Hepatocyte (in vitro differentiated cells): Measurements from ENCODE around the gene SART1. TPM values are rescaled to one million over a fixed set of nuclear protein-coding genes. Genes with fewer than 3 reads are reported as not detected.

Source experiments
- DNase-seq: peaks from one replicate; pipeline ENCODE4 v3.0.0-alpha.2; 2016; ENCODE audit warnings: low spot score
- H2AFZ ChIP-seq: fragments of 200-600 bp; sonication (generic); 2 replicates; pipeline ENCODE4 v1.6.0; 2016; ENCODE audit warnings: antibody characterized with exemption, mild to moderate bottlenecking
- H3K27ac ChIP-seq: fragments of 200-600 bp; sonication (generic); 2 replicates; pipeline ENCODE4 v1.5.1; 2016; ENCODE audit warnings: mild to moderate bottlenecking
- H3K27me3 ChIP-seq: fragments of 200-600 bp; sonication (generic); 2 replicates; pipeline ENCODE4 v1.6.1; 2016
- H3K36me3 ChIP-seq: fragments of 200-600 bp; sonication (generic); replicated peaks from 2 replicates; pipeline ENCODE4 v1.5.1; 2016; ENCODE audit warnings: low read depth; ENCODE audit not compliant: insufficient read depth
- H3K4me1 ChIP-seq: fragments of 200-600 bp; sonication (generic); 2 replicates; pipeline ENCODE4 v1.5.1; 2016; ENCODE audit warnings: mild to moderate bottlenecking, moderate library complexity; ENCODE audit not compliant: insufficient read depth
- H3K4me2 ChIP-seq: fragments of 200-600 bp; sonication (generic); 2 replicates; pipeline ENCODE4 v1.6.0; 2016
- H3K4me3 ChIP-seq: fragments of 200-600 bp; sonication (generic); 2 replicates; pipeline ENCODE4 v1.5.1; 2016; ENCODE audit warnings: mild to moderate bottlenecking
- H3K79me2 ChIP-seq: fragments of 200-600 bp; sonication (generic); 2 replicates; pipeline ENCODE4 v1.6.0; 2017; ENCODE audit warnings: mild to moderate bottlenecking
- H3K9me2 ChIP-seq: fragments of 200-600 bp; sonication (generic); replicated peaks from 2 replicates; pipeline ENCODE4 v1.6.0; 2017; ENCODE audit warnings: mild to moderate bottlenecking; ENCODE audit not compliant: insufficient read depth
- H3K9me3 ChIP-seq: fragments of 200-600 bp; sonication (generic); 2 replicates; pipeline ENCODE4 v1.5.1; 2016; ENCODE audit warnings: low read depth, mild to moderate bottlenecking
- H4K20me1 ChIP-seq: fragments of 200-600 bp; sonication (generic); 2 replicates; pipeline ENCODE4 v1.6.0; 2016; ENCODE audit warnings: mild to moderate bottlenecking; ENCODE audit not compliant: insufficient read depth, poor library complexity, severe bottlenecking
- EZH2 ChIP-seq: fragments of 200-600 bp; sonication (generic); IDR thresholded peaks from 2 replicates; pipeline ENCODE4 v1.6.1; 2016; ENCODE audit warnings: antibody characterized with exemption, mild to moderate bottlenecking, borderline replicate concordance
- EZH2phosphoT487 ChIP-seq: fragments of 200-600 bp; sonication (generic); IDR thresholded peaks from one replicate; pipeline ENCODE4 v1.6.1; 2018; ENCODE audit warnings: antibody characterized with exemption, mild to moderate bottlenecking, low read depth, moderate library complexity; ENCODE audit not compliant: unreplicated experiment, severe bottlenecking
- WGBS: methylation state at CpG from one replicate; pipeline ENCODE4 v1.1.6; 2016; ENCODE audit warnings: low lambda C conversion rate; ENCODE audit errors: missing lambda C conversion rate; 5-methylcytosine and 5-hydroxymethylcytosine counted together
- polyA plus RNA-seq: library from polyadenylated mRNA; unstranded; fragments of >200 nt; fragmentation: Nextera tagmentation; extraction: Ambion mirVana; gene quantifications from 2 replicates; pipeline ENCODE4 v1.2.1, GENCODE V29; 2016
- total RNA-seq: library from RNA; depleted of rRNA; stranded (reverse); fragments of >200 nt; gene quantifications from 2 replicates; pipeline ENCODE4 v1.2.3, GENCODE V29; 2014
- TF ChIP-seq, protein P1 (sequence below): fragments of 200-600 bp; sonication (generic); IDR thresholded peaks from 2 replicates; pipeline ENCODE4 v1.5.1; 2016; ENCODE audit warnings: antibody characterized with exemption, mild to moderate bottlenecking; ENCODE audit not compliant: poor library complexity

Gene SART1
- total and polyA plus RNA-seq, 2 experiments from 2014 or later: 32.5 to 34.1 TPM

GRCh38 chr11:65975771-65976170 is 14.2 kb downstream of the SART1 start:
- H4K20me1 ChIP-seq: no peaks in the 10 kb centered on the region
- no peak overlapping the region for H3K4me2 ChIP-seq
- no peaks in the 10 kb centered on the region for H3K4me1 ChIP-seq
- no peaks in the 10 kb centered on the region for H3K79me2 ChIP-seq
- 98% methylated on average over 9 of the region's 9 CpGs for WGBS
- no peak overlapping the region for H3K27ac ChIP-seq
- H3K36me3 ChIP-seq: no peaks in the 10 kb centered on the region
- H2AFZ ChIP-seq: no peak overlapping the region
- H3K9me2 ChIP-seq: no peaks in the 10 kb centered on the region
- TF ChIP-seq EZH2: no peak
- no peak for TF ChIP-seq EZH2phosphoT487
- TF ChIP-seq, protein P1, sequence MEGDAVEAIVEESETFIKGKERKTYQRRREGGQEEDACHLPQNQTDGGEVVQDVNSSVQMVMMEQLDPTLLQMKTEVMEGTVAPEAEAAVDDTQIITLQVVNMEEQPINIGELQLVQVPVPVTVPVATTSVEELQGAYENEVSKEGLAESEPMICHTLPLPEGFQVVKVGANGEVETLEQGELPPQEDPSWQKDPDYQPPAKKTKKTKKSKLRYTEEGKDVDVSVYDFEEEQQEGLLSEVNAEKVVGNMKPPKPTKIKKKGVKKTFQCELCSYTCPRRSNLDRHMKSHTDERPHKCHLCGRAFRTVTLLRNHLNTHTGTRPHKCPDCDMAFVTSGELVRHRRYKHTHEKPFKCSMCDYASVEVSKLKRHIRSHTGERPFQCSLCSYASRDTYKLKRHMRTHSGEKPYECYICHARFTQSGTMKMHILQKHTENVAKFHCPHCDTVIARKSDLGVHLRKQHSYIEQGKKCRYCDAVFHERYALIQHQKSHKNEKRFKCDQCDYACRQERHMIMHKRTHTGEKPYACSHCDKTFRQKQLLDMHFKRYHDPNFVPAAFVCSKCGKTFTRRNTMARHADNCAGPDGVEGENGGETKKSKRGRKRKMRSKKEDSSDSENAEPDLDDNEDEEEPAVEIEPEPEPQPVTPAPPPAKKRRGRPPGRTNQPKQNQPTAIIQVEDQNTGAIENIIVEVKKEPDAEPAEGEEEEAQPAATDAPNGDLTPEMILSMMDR: no peak
- H3K4me3 ChIP-seq: no peak overlapping the region
- DNase-seq: no peak
- no peaks in the 10 kb centered on the region for H3K27me3 ChIP-seq
- no peaks in the 10 kb centered on the region for H3K9me3 ChIP-seq

DNA sequence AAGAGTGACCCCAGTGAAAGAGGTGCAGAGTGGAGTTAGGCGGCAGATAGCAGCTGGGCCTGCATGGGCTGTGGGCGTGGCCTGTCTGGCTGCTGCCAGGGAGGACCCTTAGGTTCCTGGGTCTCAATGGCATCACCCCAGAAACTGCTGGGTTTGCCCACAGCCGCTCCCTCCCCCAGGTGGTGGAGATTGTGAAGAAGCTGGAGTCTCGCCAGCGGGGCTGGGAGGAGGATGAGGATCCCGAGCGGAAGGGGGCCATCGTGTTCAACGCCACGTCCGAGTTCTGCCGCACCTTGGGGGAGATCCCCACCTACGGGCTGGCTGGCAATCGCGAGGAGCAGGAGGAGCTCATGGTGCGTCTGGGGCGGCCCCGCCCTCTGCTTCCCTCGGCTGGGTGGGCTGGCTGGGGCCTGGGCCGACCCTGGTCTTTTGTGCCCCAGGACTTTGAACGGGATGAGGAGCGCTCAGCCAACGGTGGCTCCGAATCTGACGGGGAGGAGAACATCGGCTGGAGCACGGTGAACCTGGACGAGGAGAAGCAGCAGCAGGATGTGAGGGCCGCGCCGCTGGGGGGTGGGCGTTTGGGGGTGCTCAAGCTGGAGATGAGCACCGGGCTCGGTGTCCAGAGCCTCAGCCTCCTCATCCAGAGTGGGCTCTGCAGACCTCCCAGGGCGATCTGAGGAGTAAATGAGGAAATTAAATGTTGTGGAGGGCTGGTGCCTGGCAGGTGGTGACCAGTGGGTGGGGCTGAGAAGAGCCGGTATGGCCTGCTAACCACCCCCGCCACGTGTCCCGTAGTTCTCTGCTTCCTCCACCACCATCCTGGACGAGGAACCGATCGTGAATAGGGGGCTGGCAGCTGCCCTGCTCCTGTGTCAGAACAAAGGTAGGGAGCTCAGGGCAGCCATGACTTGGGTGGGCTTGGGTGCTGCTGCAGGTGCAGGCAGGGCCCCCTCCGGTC is 15.0 kb downstream of the SART1 start:
- no peaks in the 10 kb centered on the region for H3K9me2 ChIP-seq
- H3K4me1 ChIP-seq: no peaks in the 10 kb centered on the region
- no peaks in the 10 kb centered on the region for H3K36me3 ChIP-seq
- H3K4me2 ChIP-seq: no peak overlapping the region
- TF ChIP-seq, protein P1: no peak
- TF ChIP-seq EZH2phosphoT487 (no peak), EZH2 (no peak)
- no peak overlapping the region for H3K4me3 ChIP-seq
- H3K27ac ChIP-seq: no peak overlapping the region
- 93% methylated on average over 41 of the region's 43 CpGs for WGBS
- no peaks in the 10 kb centered on the region for H3K9me3 ChIP-seq
- DNase-seq: no peak
- H3K27me3 ChIP-seq: no peaks in the 10 kb centered on the region
- no peak overlapping the region for H2AFZ ChIP-seq
- H3K79me2 ChIP-seq: no peaks in the 10 kb centered on the region
- no peaks in the 10 kb centered on the region for H4K20me1 ChIP-seq

DNA sequence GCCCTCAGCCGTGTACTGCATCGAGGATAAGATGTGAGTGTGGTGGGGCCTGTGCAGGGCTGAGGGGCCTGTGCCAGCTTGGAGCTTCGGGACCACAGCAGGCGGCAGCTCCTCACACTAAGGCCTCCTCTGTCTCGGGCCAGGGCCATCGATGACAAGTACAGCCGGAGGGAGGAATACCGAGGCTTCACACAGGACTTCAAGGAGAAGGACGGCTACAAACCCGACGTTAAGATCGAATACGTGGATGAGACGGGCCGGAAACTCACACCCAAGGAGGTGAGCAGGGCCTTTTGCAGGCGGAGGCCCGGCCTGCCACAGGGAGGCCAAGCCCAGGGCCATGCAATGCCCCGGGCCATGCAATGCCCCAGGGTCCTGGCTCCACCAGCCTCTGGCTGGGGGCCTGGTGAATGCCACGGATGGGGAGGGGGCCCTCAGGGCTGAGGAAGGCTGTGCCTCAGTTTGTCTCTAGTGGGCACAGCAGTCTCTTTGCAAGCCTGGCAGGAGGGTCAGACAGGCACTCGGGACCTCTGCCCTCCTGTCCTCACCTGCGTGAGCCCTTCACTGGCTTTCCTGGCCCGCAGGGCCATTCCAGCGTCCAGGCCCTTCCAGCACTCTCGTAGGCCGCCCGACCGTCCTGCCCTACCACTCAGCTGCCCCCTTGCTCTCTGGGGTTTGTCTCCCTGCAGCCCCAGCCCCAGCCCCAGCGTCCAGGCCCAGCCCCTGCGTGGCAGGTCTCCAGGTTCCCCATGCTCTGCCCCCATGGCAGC is 16.3 kb downstream of the SART1 start:
- TF ChIP-seq, protein P1: no peak
- TF ChIP-seq EZH2: no peak
- TF ChIP-seq EZH2phosphoT487: no peak
- Histone ChIP-seq H2AFZ (no peak overlapping the region), H3K4me3 (no peak overlapping the region), H3K9me3 (no peaks in the 10 kb centered on the region), H3K9me2 (no peaks in the 10 kb centered on the region), H3K79me2 (no peaks in the 10 kb centered on the region), H4K20me1 (no peaks in the 10 kb centered on the region), H3K4me1 (no peaks in the 10 kb centered on the region), H3K4me2 (no peak overlapping the region), H3K36me3 (no peaks in the 10 kb centered on the region), H3K27ac (no peak overlapping the region), H3K27me3 (no peaks in the 10 kb centered on the region)
- DNase-seq: no peak
- WGBS: 96% methylated on average over 23 of the region's 29 CpGs
